Measurements from ENCODE around the gene SMARCA1.

SMARCA1 gene

GRCh38 chrX:129403974-129404669 lies 119.2 kb downstream of the SMARCA1 start:
- DNase-seq (ENCODE audit: extremely low read depth, insufficient read length), result no peak
- no peak for TF ChIP-seq CTCF (IDR thresholded peaks at IDR 0.05; ENCODE audit: insufficient read depth, low read length, poor library complexity, severe bottlenecking)
- H3K4me3 ChIP-seq (replicated peaks; ENCODE audit: low read depth, low read length), result no peak overlapping the region
- no peaks in the 10 kb centered on the region for H3K36me3 ChIP-seq (ENCODE audit: control insufficient read depth, insufficient read depth, low read length)
- H3K27me3 ChIP-seq (replicated peaks; ENCODE audit: control insufficient read depth, insufficient read depth, low read length), result no peaks in the 10 kb centered on the region

Measured in GM06990 (cell line).